ENCODE data around the gene ACBD4. TPM values are rescaled to one million over a fixed set of nuclear protein-coding genes. Genes with fewer than 3 reads are reported as not detected.
A peak's percentile ranks its signal among the peaks of the same experiment; 100 is the strongest.

ACBD4 gene
- total and polyA plus RNA-seq, 4 donors: 4.4 to 51.4 (median 44.9) TPM

- no peak for DNase-seq (ENCODE audit: low spot score)
- Histone ChIP-seq H3K27me3 (ENCODE audit: control insufficient read depth in 4 of 4, insufficient read depth in 4 of 4, low read length in 3 of 4) (no peaks in the 10 kb centered on the region), H3K4me1 (ENCODE audit: control insufficient read depth in 4 of 4, insufficient read depth in 4 of 4, low read length in 3 of 4) (peaks cover 4 to 13% (median 6%) of the 10 kb centered on the region in 4 donors), H3K27ac (ENCODE audit: low read depth in 1 of 2, low read length in 2 of 2) (peak overlapping the region in 1 of 2 donors; percentile 5), H3K9ac (ENCODE audit: low read depth in 1 of 2, low read length in 2 of 2) (no peak overlapping the region), H3K36me3 (ENCODE audit: control insufficient read depth in 4 of 4, insufficient read depth in 3 of 4, low read depth in 1 of 4, low read length in 3 of 4) (peaks cover 18 to 67% (median 51%) of the 10 kb centered on the region in 4 donors), H3K4me3 (ENCODE audit: low read depth in 1 of 3, low read length in 3 of 3) (no peak overlapping the region), H3K9me3 (ENCODE audit: control insufficient read depth in 4 of 4, low read length in 3 of 4) (no peaks in the 10 kb centered on the region)
- WGBS: 86% methylated on average over 13 of the region's 13 CpGs
- TF ChIP-seq EGR1 (IDR thresholded peaks at IDR 0.05; ENCODE audit: low read depth in 2 of 2) (no peak), RXRA (IDR thresholded peaks at IDR 0.05) (no peak), FOXA1 (IDR thresholded peaks at IDR 0.05) (no peak), JUND (IDR thresholded peaks at IDR 0.05) (no peak), FOXA2 (IDR thresholded peaks at IDR 0.05) (no peak), REST (IDR thresholded peaks at IDR 0.05) (no peak), HNF4A (conservative IDR thresholded peaks at IDR 0.05) (no peak)
Observed at GRCh38 chr17:45098081-45098868, 37.2 kb upstream of the ACBD4 start.

GRCh38 chr17:45098869-45099616, 36.4 kb upstream of the ACBD4 start:
- H3K4me1 ChIP-seq (ENCODE audit: control insufficient read depth in 4 of 4, insufficient read depth in 4 of 4, low read length in 3 of 4): peaks cover 0 to 7% (median under 1%) of the 10 kb centered on the region in 4 donors
- peak overlapping the region in 1 of 2 donors; percentile 5 for H3K27ac ChIP-seq (ENCODE audit: low read depth in 1 of 2, low read length in 2 of 2)
- H3K9me3 ChIP-seq (ENCODE audit: control insufficient read depth in 4 of 4, low read length in 3 of 4): no peaks in the 10 kb centered on the region
- TF ChIP-seq, protein P1, sequence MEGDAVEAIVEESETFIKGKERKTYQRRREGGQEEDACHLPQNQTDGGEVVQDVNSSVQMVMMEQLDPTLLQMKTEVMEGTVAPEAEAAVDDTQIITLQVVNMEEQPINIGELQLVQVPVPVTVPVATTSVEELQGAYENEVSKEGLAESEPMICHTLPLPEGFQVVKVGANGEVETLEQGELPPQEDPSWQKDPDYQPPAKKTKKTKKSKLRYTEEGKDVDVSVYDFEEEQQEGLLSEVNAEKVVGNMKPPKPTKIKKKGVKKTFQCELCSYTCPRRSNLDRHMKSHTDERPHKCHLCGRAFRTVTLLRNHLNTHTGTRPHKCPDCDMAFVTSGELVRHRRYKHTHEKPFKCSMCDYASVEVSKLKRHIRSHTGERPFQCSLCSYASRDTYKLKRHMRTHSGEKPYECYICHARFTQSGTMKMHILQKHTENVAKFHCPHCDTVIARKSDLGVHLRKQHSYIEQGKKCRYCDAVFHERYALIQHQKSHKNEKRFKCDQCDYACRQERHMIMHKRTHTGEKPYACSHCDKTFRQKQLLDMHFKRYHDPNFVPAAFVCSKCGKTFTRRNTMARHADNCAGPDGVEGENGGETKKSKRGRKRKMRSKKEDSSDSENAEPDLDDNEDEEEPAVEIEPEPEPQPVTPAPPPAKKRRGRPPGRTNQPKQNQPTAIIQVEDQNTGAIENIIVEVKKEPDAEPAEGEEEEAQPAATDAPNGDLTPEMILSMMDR (IDR thresholded peaks at IDR 0.05; ENCODE audit: low read depth, low read length, missing input control): peak; percentile 90
- TF ChIP-seq HNF4A (conservative IDR thresholded peaks at IDR 0.05) (peak in 1 of 2 donors; percentile 15), RAD21 (IDR thresholded peaks at IDR 0.05) (peak; percentile 92 to 96), EGR1 (IDR thresholded peaks at IDR 0.05; ENCODE audit: low read depth in 2 of 2) (no peak), ZBTB33 (IDR thresholded peaks at IDR 0.05) (no peak), RXRA (IDR thresholded peaks at IDR 0.05) (peak in 1 of 2 donors; percentile 41)
- WGBS: 46% methylated on average over 9 of the region's 9 CpGs
- H3K9ac ChIP-seq (ENCODE audit: low read depth in 1 of 2, low read length in 2 of 2): no peak overlapping the region
- DNase-seq (ENCODE audit: low spot score): peak; percentile 87
- H3K4me3 ChIP-seq (ENCODE audit: low read depth in 1 of 3, low read length in 3 of 3): no peak overlapping the region
- peaks cover 21 to 70% (median 57%) of the 10 kb centered on the region in 4 donors for H3K36me3 ChIP-seq (ENCODE audit: control insufficient read depth in 4 of 4, insufficient read depth in 3 of 4, low read depth in 1 of 4, low read length in 3 of 4)
- no peaks in the 10 kb centered on the region for H3K27me3 ChIP-seq (ENCODE audit: control insufficient read depth in 4 of 4, insufficient read depth in 4 of 4, low read length in 3 of 4)
